WTC11 (cell line): ENCODE results near the gene SGPP2. TPM values are rescaled to one million over a fixed set of nuclear protein-coding genes. Genes with fewer than 3 reads are reported as not detected.

Experiments
- ATAC-seq: fragments of 200-7000 bp; cut with Tn5 transposase; 2 replicates; pipeline ENCODE4 v1.10.0; 2021; ENCODE audit warnings: mild to moderate bottlenecking, moderate library complexity
- CTCF ChIA-PET: fragments of 300-600 bp; sonication (Branson Sonifier 250); formaldehyde crosslinking; loops from one replicate; lab custom pipeline; 2021; ENCODE audit warnings: antibody characterized with exemption; lab: Charles Lee
- POLR2A ChIA-PET: fragments of 350-600 bp; sonication (Branson Sonifier 250); formaldehyde crosslinking; loops from one replicate; lab custom pipeline; 2021; ENCODE audit warnings: antibody characterized with exemption; lab: Charles Lee
- DNase-seq: peaks from one replicate; pipeline ENCODE4 v3.0.0; 2021; ENCODE audit warnings: low spot score
- H3K27ac Mint-ChIP-seq: 2 replicates; pipeline ENCODE4 v1.8.0; 2021; ENCODE audit warnings: mixed read lengths
- H3K27me3 Mint-ChIP-seq: 2 replicates; pipeline ENCODE4 v1.8.0; 2021; ENCODE audit warnings: low read depth, mild to moderate bottlenecking, moderate library complexity, mixed read lengths
- H3K36me3 Mint-ChIP-seq: 2 replicates; pipeline ENCODE4 v1.8.0; 2021; ENCODE audit warnings: mixed read lengths
- H3K4me1 Mint-ChIP-seq: 2 replicates; pipeline ENCODE4 v1.8.0; 2022; ENCODE audit warnings: mixed read lengths
- H3K4me3 Mint-ChIP-seq: 2 replicates; pipeline ENCODE4 v1.8.0; 2021; ENCODE audit warnings: mild to moderate bottlenecking, moderate library complexity, mixed read lengths
- H3K9me3 Mint-ChIP-seq: 2 replicates; pipeline ENCODE4 v1.8.0; 2021; ENCODE audit warnings: mixed read lengths
- ARID4B ChIP-seq: sonication (generic); formaldehyde crosslinking; IDR thresholded peaks from 2 replicates; pipeline ENCODE4 v1.8.0; 2023; ENCODE audit warnings: missing genetic modification reagents, mild to moderate bottlenecking, borderline replicate concordance
- ATF1 ChIP-seq: sonication (generic); formaldehyde crosslinking; IDR thresholded peaks from 2 replicates; pipeline ENCODE4 v1.8.1; 2023; ENCODE audit warnings: mild to moderate bottlenecking, moderate library complexity, missing genetic modification reagents
- ELF4 ChIP-seq: sonication (generic); formaldehyde crosslinking; IDR thresholded peaks from 2 replicates; pipeline ENCODE4 v1.8.1; 2022; ENCODE audit warnings: low read depth, mild to moderate bottlenecking, moderate library complexity, missing genetic modification reagents
- ESRRA ChIP-seq: sonication (generic); formaldehyde crosslinking; IDR thresholded peaks from 2 replicates; pipeline ENCODE4 v1.8.1; 2022; ENCODE audit warnings: mild to moderate bottlenecking, missing genetic modification reagents, borderline replicate concordance
- FOXP1 ChIP-seq: sonication (generic); formaldehyde crosslinking; IDR thresholded peaks from 2 replicates; pipeline ENCODE4 v1.8.0; 2022; ENCODE audit warnings: missing genetic modification reagents, mild to moderate bottlenecking, moderate library complexity, borderline replicate concordance
- GTF2I ChIP-seq: fragments of 250-450 bp; sonication (Bioruptor Pico); conservative IDR thresholded peaks from 2 replicates; pipeline ENCODE4 v1.4.0; 2021; ENCODE audit warnings: mild to moderate bottlenecking
- HMGA2 ChIP-seq: fragments of 250-450 bp; sonication (Bioruptor Pico); IDR thresholded peaks from 2 replicates; pipeline ENCODE4 v1.4.0; 2021; ENCODE audit warnings: mild to moderate bottlenecking, moderate library complexity
- IRF1 ChIP-seq: sonication (generic); formaldehyde crosslinking; IDR thresholded peaks from 2 replicates; pipeline ENCODE4 v1.8.0; 2023; ENCODE audit warnings: missing genetic modification reagents
- MXD4 ChIP-seq: fragments of 250-450 bp; sonication (Bioruptor Pico); IDR thresholded peaks from 2 replicates; pipeline ENCODE4 v1.8.0; 2021; ENCODE audit warnings: mild to moderate bottlenecking, moderate library complexity, borderline replicate concordance
- MYBL2 ChIP-seq: sonication (generic); formaldehyde crosslinking; IDR thresholded peaks from 2 replicates; pipeline ENCODE4 v1.8.1; 2023; ENCODE audit warnings: mild to moderate bottlenecking, moderate library complexity, missing genetic modification reagents
- NFYB ChIP-seq: sonication (generic); formaldehyde crosslinking; conservative IDR thresholded peaks from 2 replicates; pipeline ENCODE4 v1.8.0; 2022; ENCODE audit warnings: low read depth, missing genetic modification reagents
- NR1H2 ChIP-seq: sonication (generic); formaldehyde crosslinking; IDR thresholded peaks from 2 replicates; pipeline ENCODE4 v1.9.0; 2021; ENCODE audit warnings: mild to moderate bottlenecking, moderate library complexity, missing genetic modification reagents
- NR3C1 ChIP-seq: sonication (generic); formaldehyde crosslinking; conservative IDR thresholded peaks from 2 replicates; pipeline ENCODE4 v1.8.1; 2023; ENCODE audit warnings: low read depth, mild to moderate bottlenecking, missing genetic modification reagents
- PRDM15 ChIP-seq: sonication (generic); formaldehyde crosslinking; IDR thresholded peaks from 2 replicates; pipeline ENCODE4 v1.8.0; 2022; ENCODE audit warnings: missing genetic modification reagents
- STAT6 ChIP-seq: sonication (generic); formaldehyde crosslinking; conservative IDR thresholded peaks from 2 replicates; pipeline ENCODE4 v1.8.1; 2023; ENCODE audit warnings: mild to moderate bottlenecking, low read depth, missing genetic modification reagents, moderate library complexity
- TEAD1 ChIP-seq: sonication (generic); formaldehyde crosslinking; IDR thresholded peaks from 2 replicates; pipeline ENCODE4 v1.8.0; 2022; ENCODE audit warnings: mild to moderate bottlenecking, missing genetic modification reagents
- TEAD4 ChIP-seq: sonication (generic); formaldehyde crosslinking; IDR thresholded peaks from 2 replicates; pipeline ENCODE4 v1.8.0; 2022; ENCODE audit warnings: mild to moderate bottlenecking, missing genetic modification reagents
- USF2 ChIP-seq: sonication (generic); formaldehyde crosslinking; IDR thresholded peaks from 2 replicates; pipeline ENCODE4 v1.8.1; 2023; ENCODE audit warnings: mild to moderate bottlenecking, missing genetic modification reagents, moderate library complexity
- ZNF232 ChIP-seq: sonication (generic); formaldehyde crosslinking; IDR thresholded peaks from 2 replicates; pipeline ENCODE4 v1.8.0; 2022; ENCODE audit warnings: mild to moderate bottlenecking, missing genetic modification reagents
- total RNA-seq: library from RNA; stranded (reverse); gene quantifications from 3 replicates; pipeline ENCODE4 v1.2.3, GENCODE V29; 2021

Gene SGPP2
- total RNA-seq, 1 experiment from 2014 or later = 0.07 TPM

GRCh38 chr2:222598611-222599010 lies 174.3 kb downstream of the SGPP2 start:
- ChIA-PET CTCF (no interaction called here), POLR2A (no interaction called here)
- no peaks in the 10 kb centered on the region for H3K27me3 Mint-ChIP-seq
- peaks cover 28% of the 10 kb centered on the region for H3K36me3 Mint-ChIP-seq
- H3K4me3 Mint-ChIP-seq = no peak overlapping the region
- ATAC-seq = no peak
- H3K4me1 Mint-ChIP-seq = no peaks in the 10 kb centered on the region
- no peak for DNase-seq
- H3K27ac Mint-ChIP-seq = no peak overlapping the region
- no peak for TF ChIP-seq NR1H2 (CRISPR knock-in tag)
- TF ChIP-seq PRDM15 (CRISPR knock-in tag) = no peak
- TF ChIP-seq ATF1 (CRISPR knock-in tag) = no peak
- no peak for TF ChIP-seq ZNF232
- TF ChIP-seq MYBL2 (CRISPR knock-in tag) = no peak
- TF ChIP-seq STAT6 (CRISPR knock-in tag) = no peak
- TF ChIP-seq, all 79 proteins: peak for 0
- H3K9me3 Mint-ChIP-seq = no peaks in the 10 kb centered on the region

- H3K27ac Mint-ChIP-seq = no peak overlapping the region
- H3K4me3 Mint-ChIP-seq = no peak overlapping the region
- H3K27me3 Mint-ChIP-seq = no peaks in the 10 kb centered on the region
- peaks cover 13% of the 10 kb centered on the region for H3K36me3 Mint-ChIP-seq
- no peak for TF ChIP-seq MXD4 (CRISPR knock-in tag)
- TF ChIP-seq GTF2I (CRISPR knock-in tag) = no peak
- no peak for TF ChIP-seq ESRRA (CRISPR knock-in tag)
- peak; percentile 94 for TF ChIP-seq HMGA2 (CRISPR knock-in tag)
- no peak for TF ChIP-seq TEAD1 (CRISPR knock-in tag)
- no peak for TF ChIP-seq NR3C1 (CRISPR knock-in tag)
- DNase-seq (no peak), ATAC-seq (no peak)
- no peaks in the 10 kb centered on the region for H3K4me1 Mint-ChIP-seq
- ChIA-PET POLR2A (no interaction called here), CTCF (no interaction called here)
- no peaks in the 10 kb centered on the region for H3K9me3 Mint-ChIP-seq
Measured at GRCh38 chr2:222603501-222603900, 179.2 kb downstream of the SGPP2 start.

- Mint-ChIP-seq H3K9me3 (no peaks in the 10 kb centered on the region), H3K4me1 (no peaks in the 10 kb centered on the region), H3K36me3 (peaks cover 6% of the 10 kb centered on the region), H3K4me3 (no peak overlapping the region), H3K27me3 (no peaks in the 10 kb centered on the region), H3K27ac (no peak overlapping the region)
- TF ChIP-seq ELF4 (no peak), NFYB (CRISPR knock-in tag) (no peak), FOXP1 (CRISPR knock-in tag) (no peak), ARID4B (CRISPR knock-in tag) (no peak), TEAD4 (no peak), USF2 (CRISPR knock-in tag) (no peak), IRF1 (no peak)
- no peak for DNase-seq
- POLR2A ChIA-PET = interaction anchor here (0.7 kb wide), 2 partner anchors 19 to 579 kb away, joined by 5 to 6 read pairs; no protein-coding TSS in a partner anchor
- CTCF ChIA-PET = interaction anchor here (0.9 kb wide), 1 partner anchor 22 kb away, joined by 3 read pairs; no protein-coding TSS in a partner anchor
- ATAC-seq = no peak
Measured at GRCh38 chr2:222604749-222605515, 180.6 kb downstream of the SGPP2 start.
